HTERT RPE-1 (cell line): ENCODE data around the gene TPST2.

ENCODE experiments used
- in situ Hi-C: fragments of 300-500 bp; cut with MboI; formaldehyde crosslinking; loops from 4 replicates; pipeline ENCODE4 v1.14.3; 2020; ENCODE audit warnings: low sequenced_read_pairs

Gene TPST2

GRCh38 chr22:26479043-26479791, 110.7 kb downstream of the TPST2 start:
- in situ Hi-C loops = no loop called here

DNA sequence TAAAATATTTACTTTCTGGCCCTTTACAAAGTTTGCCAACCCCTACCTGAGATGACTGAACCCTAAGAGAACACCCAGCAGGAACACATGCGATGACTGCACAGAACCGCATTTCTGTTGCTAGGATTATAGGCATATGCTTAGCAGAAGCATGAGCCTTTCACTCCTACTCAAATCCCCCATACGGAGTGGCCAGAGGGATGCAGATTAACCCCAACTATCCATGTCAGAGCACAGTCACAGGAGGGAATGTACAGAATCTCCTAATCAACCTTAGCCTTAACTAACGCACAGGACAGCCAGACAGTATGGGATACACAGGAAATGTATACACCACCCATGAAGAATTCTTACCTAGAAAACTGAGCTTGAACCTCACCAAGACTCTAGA, 112.6 kb downstream of the TPST2 start:
- in situ Hi-C loops = no loop called here

- in situ Hi-C loops = no loop called here
These were observed 113.1 kb downstream of the TPST2 start for GRCh38 chr22:26476705-26477340.

GRCh38 chr22:26474682-26475081, 115.2 kb downstream of the TPST2 start:
- in situ Hi-C loops = no loop called here
